Right atrium auricular region (tissue), 2 donors: Measurements from ENCODE around the gene AKAP13. TPM values are rescaled to one million over a fixed set of nuclear protein-coding genes. Genes with fewer than 3 reads are reported as not detected.

Source experiments
- DNase-seq: peaks from one replicate; pipeline ENCODE4 v3.0.0-alpha.2; 2019; ENCODE audit warnings: low spot score
- H3K27ac ChIP-seq, 2 donors: fragments of 200-600 bp; sonication (generic); 1 replicate in 1 of 2; 2 replicates in 1 of 2; pipeline ENCODE4 v1.5.1; 2016 to 2019
- H3K27me3 ChIP-seq, 2 donors: fragments of 200-600 bp; sonication (generic); one replicate each; pipeline versions ENCODE4 v1.5.1 to v1.6.0; 2017 to 2019
- H3K36me3 ChIP-seq: fragments of 200-600 bp; sonication (generic); one replicate; pipeline ENCODE4 v1.5.1; 2016
- H3K4me1 ChIP-seq, 2 donors: fragments of 200-600 bp; sonication (generic); one replicate each; pipeline versions ENCODE4 v1.5.1 to v1.6.0; 2017 to 2019
- H3K4me3 ChIP-seq, 2 donors: fragments of 200-600 bp; sonication (generic); 1 replicate in 1 of 2; 2 replicates in 1 of 2; pipeline ENCODE4 v1.5.1; 2017 to 2019; ENCODE audit warnings: mild to moderate bottlenecking in 1 of 2, moderate library complexity in 1 of 2
- H3K9me3 ChIP-seq, 2 donors: fragments of 200-600 bp; sonication (generic); one replicate each; pipeline ENCODE4 v1.5.1; 2019
- CTCF ChIP-seq, 2 donors: fragments of 200-600 bp; sonication (generic); IDR thresholded peaks; one replicate each; pipeline ENCODE4 v1.5.1; 2019; ENCODE audit warnings: antibody characterized with exemption in 2 of 2
- total RNA-seq, 2 donors: library from RNA; depleted of rRNA; stranded (reverse); fragments of >200 nt; gene quantifications; one replicate each; pipeline ENCODE4 v1.1.0, GENCODE V29; 2016

AKAP13 gene
- total RNA-seq, 2 donors from 2014 or later, result 293 to 339 TPM

- peak overlapping the region in 1 of 2 donors; percentile 13 for H3K27ac ChIP-seq
- peaks cover 67% of the 10 kb centered on the region for H3K36me3 ChIP-seq
Observed at GRCh38 chr15:85694091-85694490, 313.7 kb downstream of the AKAP13 start.

GRCh38 chr15:85700767-85701166 is 320.4 kb downstream of the AKAP13 start:
- no peak for TF ChIP-seq CTCF (IDR thresholded peaks at IDR 0.05)
- peak overlapping the region; percentile 86 to 91 for H3K27ac ChIP-seq
- peaks cover 34% of the 10 kb centered on the region for H3K36me3 ChIP-seq
- DNase-seq, result no peak
- H3K4me3 ChIP-seq, result no peak overlapping the region
- peaks cover 0 to 41% of the 10 kb centered on the region in 2 donors for H3K4me1 ChIP-seq
- no peaks in the 10 kb centered on the region for H3K27me3 ChIP-seq
- no peaks in the 10 kb centered on the region for H3K9me3 ChIP-seq

More at GRCh38 chr15:85694091-85694490, 313.7 kb downstream of the AKAP13 start:
- no peak overlapping the region for H3K4me3 ChIP-seq
- peaks cover 0 to 43% of the 10 kb centered on the region in 2 donors for H3K4me1 ChIP-seq
- DNase-seq, result no peak
- no peaks in the 10 kb centered on the region for H3K27me3 ChIP-seq
- TF ChIP-seq CTCF (IDR thresholded peaks at IDR 0.05), result no peak
- no peaks in the 10 kb centered on the region for H3K9me3 ChIP-seq

GRCh38 chr15:85702321-85703101 is 322.1 kb downstream of the AKAP13 start:
- Histone ChIP-seq H3K27ac (peak overlapping the region; percentile 86 to 91), H3K9me3 (no peaks in the 10 kb centered on the region), H3K4me1 (peaks cover 0 to 58% of the 10 kb centered on the region in 2 donors), H3K27me3 (no peaks in the 10 kb centered on the region), H3K4me3 (no peak overlapping the region), H3K36me3 (peaks cover 18% of the 10 kb centered on the region)
- no peak for DNase-seq
- no peak for TF ChIP-seq CTCF (IDR thresholded peaks at IDR 0.05)

- no peaks in the 10 kb centered on the region for H3K9me3 ChIP-seq
- H3K27me3 ChIP-seq, result no peaks in the 10 kb centered on the region
- H3K4me1 ChIP-seq, result peaks cover 0 to 74% of the 10 kb centered on the region in 2 donors
- H3K36me3 ChIP-seq, result peaks cover 12% of the 10 kb centered on the region
- H3K27ac ChIP-seq, result peak overlapping the region; percentile 86 to 91
- no peak for TF ChIP-seq CTCF (IDR thresholded peaks at IDR 0.05)
- DNase-seq, result no peak
- no peak overlapping the region for H3K4me3 ChIP-seq
Observed at GRCh38 chr15:85704066-85704465, 323.7 kb downstream of the AKAP13 start.

GRCh38 chr15:85704720-85705429 is 324.5 kb downstream of the AKAP13 start:
- TF ChIP-seq CTCF (IDR thresholded peaks at IDR 0.05), result no peak

More at GRCh38 chr15:85704720-85705429, 324.5 kb downstream of the AKAP13 start:
- peaks cover 17% of the 10 kb centered on the region for H3K36me3 ChIP-seq
- H3K4me3 ChIP-seq, result no peak overlapping the region
- no peak for DNase-seq
- no peaks in the 10 kb centered on the region for H3K9me3 ChIP-seq
- H3K27me3 ChIP-seq, result no peaks in the 10 kb centered on the region
- H3K4me1 ChIP-seq, result peaks cover 0 to 79% of the 10 kb centered on the region in 2 donors
- H3K27ac ChIP-seq, result peak overlapping the region; percentile 86 to 91
